AG04450 (cell line): ENCODE results near the gene SBNO1. TPM values are rescaled to one million over a fixed set of nuclear protein-coding genes. Genes with fewer than 3 reads are reported as not detected.

ENCODE experiments used
- CTCF ChIA-PET: fragments of 300-600, 350-600 bp; formaldehyde crosslinking; extraction: SDS; loops from one replicate; lab custom pipeline; 2022; ENCODE audit warnings: antibody characterized with exemption, inconsistent platforms; lab: Charles Lee
- POLR2A ChIA-PET: fragments of 350-600 bp; formaldehyde crosslinking; extraction: SDS; loops from one replicate; lab custom pipeline; 2021; ENCODE audit warnings: antibody characterized with exemption, inconsistent platforms; lab: Yijun Ruan, JAX
- DNase-seq: peaks from one replicate; pipeline ENCODE4 v3.0.0-alpha.2; 2011; ENCODE audit warnings: low read depth, low spot score
- H3K27ac ChIP-seq: one replicate; pipeline ENCODE4 v1.5.1; 2012; ENCODE audit warnings: low read depth, low read length, control low read depth
- H3K27me3 ChIP-seq: one replicate; pipeline ENCODE4 v1.6.0; 2012; ENCODE audit warnings: low read length; ENCODE audit not compliant: control insufficient read depth, insufficient read depth
- H3K4me3 ChIP-seq: 2 replicates; pipeline ENCODE4 v1.5.1; 2011; ENCODE audit warnings: mild to moderate bottlenecking, low read depth, low read length, control low read depth
- H3K9me3 ChIP-seq: 2 replicates; pipeline ENCODE4 v1.5.1; 2012; ENCODE audit warnings: low read length; ENCODE audit not compliant: control insufficient read depth, insufficient read depth
- CTCF ChIP-seq: IDR thresholded peaks from 2 replicates; pipeline ENCODE4 v1.5.1; 2011; ENCODE audit warnings: low read depth, low read length, control low read depth, inconsistent platforms
- polyA plus RNA-seq: library from polyadenylated mRNA; depleted of rRNA; stranded (reverse); fragments of >200 nt; gene quantifications from 2 replicates; pipeline ENCODE4 v1.2.3, GENCODE V29; 2011

Gene SBNO1
- polyA plus RNA-seq, 1 experiment: 16.0 TPM

- Histone ChIP-seq H3K27me3 (no peaks in the 10 kb centered on the region), H3K9me3 (no peaks in the 10 kb centered on the region), H3K27ac (no peak overlapping the region), H3K4me3 (no peak overlapping the region)
- TF ChIP-seq CTCF: no peak
- DNase-seq: no peak
- POLR2A ChIA-PET: no interaction called here
- CTCF ChIA-PET: interaction anchor here (0.5 kb wide), 1 partner anchor 192 kb away, joined by 12 read pairs; no protein-coding TSS in a partner anchor
Measured at GRCh38 chr12:123264642-123265041, 100.0 kb downstream of the SBNO1 start.

GRCh38 chr12:123263196-123263817, 101.3 kb downstream of the SBNO1 start:
- TF ChIP-seq CTCF: no peak
- POLR2A ChIA-PET: interaction anchor here (0.6 to 0.7 kb wide), 2 partner anchors 30 to 220 kb away, joined by 3 to 5 read pairs; partner anchors contain the start of genes MPHOSPH9 and MTRFR
- no peak overlapping the region for H3K4me3 ChIP-seq
- DNase-seq: no peak
- CTCF ChIA-PET: interaction anchor here (0.7 kb wide), 1 partner anchor 310 kb away, joined by 3 read pairs; no protein-coding TSS in a partner anchor
- no peak overlapping the region for H3K27ac ChIP-seq
- no peaks in the 10 kb centered on the region for H3K27me3 ChIP-seq
- H3K9me3 ChIP-seq: no peaks in the 10 kb centered on the region

- CTCF ChIA-PET: interaction anchor here (1.0 kb wide), 1 partner anchor 217 kb away, joined by 3 read pairs; no protein-coding TSS in a partner anchor
- Histone ChIP-seq H3K27ac (no peak overlapping the region), H3K4me3 (no peak overlapping the region), H3K27me3 (no peaks in the 10 kb centered on the region), H3K9me3 (no peaks in the 10 kb centered on the region)
- POLR2A ChIA-PET: no interaction called here
- no peak for TF ChIP-seq CTCF
- DNase-seq: no peak
Measured at GRCh38 chr12:123261196-123261595, 103.5 kb downstream of the SBNO1 start.

GRCh38 chr12:123260081-123260480, 104.6 kb downstream of the SBNO1 start:
- TF ChIP-seq CTCF: no peak
- Histone ChIP-seq H3K4me3 (no peak overlapping the region), H3K27me3 (no peaks in the 10 kb centered on the region), H3K27ac (no peak overlapping the region), H3K9me3 (no peaks in the 10 kb centered on the region)
- CTCF ChIA-PET: interaction anchor here (1.0 kb wide), 1 partner anchor 22 kb away, joined by 5 read pairs; no protein-coding TSS in a partner anchor
- no peak for DNase-seq
- POLR2A ChIA-PET: no interaction called here

GRCh38 chr12:123258593-123258992, 106.1 kb downstream of the SBNO1 start:
- CTCF ChIA-PET: interaction anchor here (1.0 kb wide), 1 partner anchor 12 kb away, joined by 4 read pairs; no protein-coding TSS in a partner anchor
- Histone ChIP-seq H3K4me3 (no peak overlapping the region), H3K27ac (no peak overlapping the region), H3K9me3 (no peaks in the 10 kb centered on the region), H3K27me3 (no peaks in the 10 kb centered on the region)
- no peak for DNase-seq
- POLR2A ChIA-PET: interaction anchor here (0.5 to 1.6 kb wide), 4 partner anchors 10 to 319 kb away, joined by 3 to 8 read pairs (median 6); no protein-coding TSS in a partner anchor
- no peak for TF ChIP-seq CTCF
